ENCODE measurements around the gene IGFBP2.

GRCh38 chr2:216657980-216658379, 24.8 kb downstream of the IGFBP2 start:
- TF ChIP-seq POLR2A (IDR thresholded peaks at IDR 0.05) (no peak), CTCF (IDR thresholded peaks at IDR 0.05) (no peak)

All from breast epithelium (tissue), 3 donors.